LoVo (cell line): ENCODE measurements around the gene HERC2.
"Not testable (repeated sequence)": the region's sequence is repeated elsewhere in the genome, so short reads cannot be mapped to it uniquely, and the experiment has no call there.

ENCODE experiments used
- DNase-seq: peaks from one replicate; pipeline ENCODE4 v3.0.0-alpha.2; 2016; ENCODE audit warnings: low spot score

The HERC2 gene

DNA sequence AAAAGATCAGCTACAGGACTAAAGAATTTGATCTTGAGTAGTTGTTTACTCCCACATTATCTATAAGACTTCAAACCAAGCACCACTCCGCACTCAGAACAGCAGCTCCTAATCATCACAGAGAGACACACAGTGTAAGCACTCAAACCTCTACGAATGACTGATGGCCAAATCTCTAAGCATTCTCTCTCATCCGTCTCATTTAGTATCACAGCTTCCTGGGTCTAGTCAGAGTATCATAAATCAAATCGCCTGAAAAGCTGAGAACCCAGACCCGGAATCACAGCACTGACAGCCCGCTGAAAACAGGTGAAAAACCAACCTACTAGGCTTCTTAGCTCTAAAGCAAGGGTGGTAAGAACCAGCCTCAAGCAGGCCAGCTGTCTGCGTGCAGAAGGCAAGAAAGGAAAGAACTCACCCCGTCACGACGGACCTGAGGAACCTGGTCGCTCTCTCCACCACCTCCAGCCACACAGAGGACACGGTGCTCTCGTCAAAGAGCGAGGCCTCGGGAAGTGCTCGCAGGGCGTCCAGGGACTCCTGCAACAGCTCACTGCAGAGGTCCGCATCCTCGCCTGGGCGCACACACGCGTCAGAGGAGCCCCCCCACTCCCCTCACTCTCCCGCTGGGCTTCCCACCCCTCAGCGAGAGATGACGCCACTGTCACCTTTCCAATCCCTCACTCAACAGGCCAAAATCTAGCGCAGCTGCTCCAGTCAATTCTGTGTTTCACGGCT lies 47.9 kb downstream of the HERC2 start:
- no peak for DNase-seq

DNA sequence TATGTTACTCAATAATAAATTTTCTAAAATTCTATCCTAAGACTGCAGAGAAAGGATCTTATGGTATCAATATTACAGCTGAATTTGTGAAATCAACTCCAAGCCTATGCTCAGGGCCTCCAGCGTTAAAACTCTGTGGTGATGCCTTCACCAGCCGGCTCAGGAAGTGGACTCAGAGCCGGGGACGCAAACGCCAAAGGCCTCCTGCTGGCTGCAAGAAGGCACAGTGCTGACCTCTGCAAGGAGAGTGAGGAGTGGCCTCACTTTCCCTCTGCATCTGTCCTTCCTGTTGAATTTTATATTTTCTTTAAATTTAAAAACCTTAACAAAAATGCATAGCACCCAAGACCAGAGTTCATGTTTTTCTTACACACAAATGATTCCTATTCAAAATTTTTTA lies 48.5 kb downstream of the HERC2 start:
- no peak for DNase-seq

DNA sequence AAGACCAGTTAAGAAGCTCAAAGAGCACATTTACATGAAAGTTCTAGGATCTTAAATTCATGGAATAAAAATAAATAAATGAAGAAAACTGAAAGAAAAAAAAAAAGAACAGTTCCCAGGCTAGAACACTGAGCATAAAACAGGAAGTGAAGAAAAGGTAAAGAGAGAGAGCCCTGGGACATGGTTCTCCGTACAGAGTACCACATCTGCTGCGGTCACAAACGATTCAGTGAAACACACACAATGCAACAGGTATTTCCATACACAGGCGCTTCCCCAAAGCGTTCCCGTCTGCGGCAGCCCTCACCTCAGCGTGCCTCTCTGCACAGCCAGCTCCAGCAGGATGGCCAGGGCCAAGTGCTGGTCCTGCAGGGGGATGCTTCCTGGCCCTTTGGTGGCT lies 49.4 kb downstream of the HERC2 start:
- no peak for DNase-seq

DNA sequence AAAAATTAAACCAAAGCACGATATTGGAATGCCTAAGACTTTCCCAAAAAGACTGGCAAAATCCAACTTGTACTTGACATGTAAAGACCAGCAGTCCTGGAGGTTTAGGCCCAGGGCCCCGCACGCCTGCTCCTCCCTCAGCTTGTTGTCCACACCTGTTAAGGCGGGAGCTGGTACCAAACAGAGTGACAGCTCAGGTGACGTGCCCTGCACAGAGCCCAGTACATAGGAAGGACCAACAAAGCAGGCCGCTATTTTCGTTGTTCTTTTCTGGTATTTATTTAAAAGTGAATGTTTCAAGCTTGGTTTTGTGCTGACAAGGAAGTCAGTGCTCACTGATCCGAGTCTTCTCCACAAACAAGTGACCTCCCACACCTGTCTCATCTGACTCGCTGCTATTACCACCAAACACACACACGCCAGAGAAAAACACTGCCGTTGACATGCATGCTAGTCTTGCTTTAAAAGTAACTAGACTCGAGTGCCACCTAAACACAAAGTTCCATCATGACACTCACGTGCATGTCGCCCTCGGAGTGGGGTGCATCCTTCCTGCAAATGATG lies 50.2 kb downstream of the HERC2 start:
- DNase-seq = no peak

DNA sequence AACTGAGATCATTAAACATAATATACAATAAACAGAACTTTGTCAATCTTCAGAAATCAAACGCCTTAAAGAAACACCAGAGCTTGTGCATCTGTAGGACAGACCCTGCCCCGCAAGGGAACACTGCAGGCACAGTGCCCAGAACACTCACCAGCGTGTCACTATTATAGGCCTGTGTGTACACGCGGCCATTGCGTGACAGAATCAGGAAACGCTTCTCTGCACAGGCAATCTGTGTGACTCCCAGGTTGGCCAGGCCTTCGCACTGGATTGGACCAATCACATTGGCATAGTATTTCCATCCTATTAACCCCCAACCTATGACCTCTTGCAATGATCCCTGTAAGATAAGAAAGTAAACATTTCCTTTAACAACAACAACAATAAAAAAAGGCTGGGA lies 52.9 kb downstream of the HERC2 start:
- no peak for DNase-seq

DNA sequence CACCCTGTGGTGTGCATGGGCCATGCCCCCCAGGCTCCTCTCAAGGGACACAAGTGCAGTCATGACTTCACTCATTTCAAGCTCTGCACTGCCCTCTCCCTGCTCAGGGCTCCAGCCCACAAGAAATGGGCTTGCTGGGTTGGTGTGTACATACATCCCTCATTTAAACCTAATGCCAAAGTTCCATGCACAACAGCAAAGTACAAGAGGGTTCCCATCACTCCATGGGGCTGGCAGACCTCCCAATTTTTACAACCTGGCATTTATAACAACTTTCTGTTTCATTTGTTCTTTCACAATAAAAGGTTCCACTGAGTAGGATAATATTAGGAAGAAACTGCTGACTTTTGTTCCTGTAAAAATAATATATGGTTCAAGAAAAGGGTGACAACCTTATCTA lies 54.3 kb downstream of the HERC2 start:
- no peak for DNase-seq

DNA sequence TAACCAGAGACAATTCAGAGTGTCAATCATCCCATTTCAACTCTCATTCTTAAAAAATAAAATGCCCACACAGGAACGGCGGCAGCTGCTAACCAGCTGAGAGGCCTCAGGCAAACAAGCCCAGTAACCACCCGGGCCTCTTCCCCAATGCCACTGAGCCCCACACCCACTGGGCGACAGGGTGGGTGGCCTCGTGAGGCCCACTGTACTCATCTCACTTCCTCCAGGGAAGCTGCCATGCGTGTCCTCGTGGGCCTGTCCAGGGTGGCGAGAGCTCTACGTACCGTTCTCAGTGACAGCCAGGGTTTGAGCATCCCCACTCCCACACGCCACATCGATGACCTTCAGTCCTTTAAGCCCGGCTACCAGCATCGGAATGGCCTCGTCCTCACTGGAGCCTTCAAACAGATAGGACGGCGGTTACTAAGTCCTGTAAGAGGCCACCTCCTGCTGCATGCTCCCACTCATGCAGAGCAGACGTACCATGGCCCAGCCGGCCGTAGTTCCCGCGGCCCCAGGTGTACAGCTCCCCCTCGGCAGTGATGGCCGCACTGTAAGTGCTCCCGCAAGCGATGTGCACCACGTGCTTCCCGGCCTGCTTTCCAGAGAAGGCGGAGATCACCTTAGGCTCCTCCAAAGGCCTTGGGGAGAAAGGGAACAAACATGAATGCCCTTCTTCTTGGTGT lies 56.5 kb downstream of the HERC2 start:
- DNase-seq = no peak

DNA sequence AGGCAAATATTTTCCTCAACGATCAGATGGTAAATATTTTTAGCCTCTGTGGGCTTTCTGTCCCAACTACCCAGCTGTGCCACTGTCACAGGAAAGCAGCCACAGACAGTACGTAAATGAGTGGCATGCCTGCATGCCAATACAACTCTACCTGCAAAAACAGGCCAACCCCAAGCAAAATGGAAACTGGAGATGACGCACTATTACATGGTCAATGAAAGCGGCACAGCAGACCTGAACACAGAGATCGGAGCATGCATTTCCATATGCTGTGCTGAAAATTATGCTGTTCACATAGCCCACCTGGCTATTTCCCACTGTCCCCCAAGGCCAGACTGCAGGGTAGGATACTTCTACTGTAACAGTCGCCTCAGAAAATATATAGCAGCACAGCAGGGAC lies 57.8 kb downstream of the HERC2 start:
- no peak for DNase-seq

DNA sequence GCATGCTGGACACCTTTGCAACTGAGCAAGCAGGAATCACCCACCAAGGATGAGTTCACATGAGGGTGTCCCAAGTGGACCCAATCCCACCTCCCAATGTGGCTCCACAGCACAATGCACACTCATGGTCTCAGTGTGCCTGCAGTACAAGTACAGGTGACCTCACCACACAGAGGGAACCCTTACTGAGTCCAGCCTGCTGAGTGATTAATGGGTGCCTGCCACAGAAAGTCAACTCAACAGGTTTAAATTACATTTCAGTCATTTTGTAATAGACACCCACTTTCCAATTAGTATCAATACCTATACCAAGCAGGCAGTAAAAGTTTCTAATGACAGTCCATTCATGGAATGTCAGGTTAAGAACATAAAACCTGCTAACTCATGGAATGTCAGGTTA lies 59.5 kb downstream of the HERC2 start:
- no peak for DNase-seq

DNA sequence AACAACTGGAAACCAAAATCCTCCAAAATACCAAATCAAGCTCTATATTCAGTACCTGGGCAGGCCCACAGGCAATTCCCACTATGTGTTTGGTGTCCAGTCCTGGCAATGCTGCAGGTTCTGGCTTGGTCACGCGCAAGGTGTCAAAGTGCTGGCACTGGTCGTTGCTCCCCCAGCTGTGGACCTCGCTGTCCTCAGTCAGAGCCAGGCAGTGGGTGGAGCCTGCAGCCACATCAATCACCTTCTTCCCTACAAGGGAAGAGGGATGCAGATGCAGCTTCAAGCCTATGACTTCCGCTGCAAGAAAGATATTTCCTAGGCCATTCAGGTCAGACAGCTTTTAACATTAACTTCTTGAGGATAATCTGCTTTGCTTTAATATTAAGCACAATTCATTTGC lies 61.3 kb downstream of the HERC2 start:
- no peak for DNase-seq

DNA sequence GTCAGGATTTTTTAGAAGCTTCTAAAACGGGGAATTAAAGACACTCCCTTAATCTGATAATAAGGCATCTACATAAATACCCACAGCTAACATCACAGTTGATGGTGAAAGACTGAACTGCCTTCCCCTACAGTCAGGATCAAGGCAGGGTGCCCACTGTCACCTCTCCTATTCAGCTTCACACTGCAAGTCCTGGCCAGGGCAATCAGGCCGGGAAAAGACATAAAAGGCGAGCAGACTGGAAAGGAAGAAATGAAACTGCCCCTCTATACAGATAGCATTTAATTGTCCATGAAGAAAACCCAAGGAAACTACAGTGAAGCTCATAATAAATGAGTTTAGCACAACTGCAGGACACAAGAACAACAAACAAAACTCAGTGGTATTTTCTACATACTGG lies 61.7 kb downstream of the HERC2 start:
- no peak for DNase-seq

DNA sequence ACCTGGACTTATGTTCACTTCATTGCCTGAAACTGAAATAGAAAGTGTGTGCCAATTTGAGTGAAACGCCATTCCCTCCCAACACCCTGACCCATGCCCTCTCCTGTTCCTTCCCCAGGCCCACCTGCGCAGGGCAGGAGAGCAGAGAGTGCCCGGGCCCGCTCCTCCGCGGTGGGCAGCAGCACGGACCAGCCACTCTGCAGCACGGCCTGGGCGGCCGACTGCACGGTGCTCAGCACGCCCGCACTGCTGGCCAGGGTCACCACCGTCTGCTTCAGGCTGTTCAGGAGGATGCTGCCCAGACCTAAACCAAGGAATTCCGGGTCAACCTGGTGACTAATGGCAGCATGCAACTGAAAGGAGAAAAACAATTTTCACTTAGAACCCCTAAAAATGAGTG lies 66.0 kb downstream of the HERC2 start:
- no peak for DNase-seq

DNA sequence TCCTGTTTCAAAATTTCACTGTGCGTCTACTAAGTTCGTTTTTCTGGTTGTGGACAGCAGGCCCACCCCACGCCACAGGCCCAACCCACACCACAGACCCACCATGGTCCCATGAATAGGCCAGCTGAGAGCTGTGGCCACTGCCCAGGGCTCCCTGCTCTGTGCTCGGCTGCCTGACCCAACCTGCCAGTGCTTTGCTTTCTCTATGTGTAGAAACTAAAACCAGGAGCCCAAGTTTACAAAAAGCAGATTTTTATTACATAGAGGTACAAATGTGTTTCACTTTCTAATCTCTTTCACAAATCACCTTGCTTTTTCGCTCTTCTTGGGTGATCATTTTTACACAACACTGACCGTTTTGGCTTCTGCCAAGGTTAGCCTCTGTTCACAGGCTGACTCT lies 69.1 kb downstream of the HERC2 start:
- no peak for DNase-seq

DNA sequence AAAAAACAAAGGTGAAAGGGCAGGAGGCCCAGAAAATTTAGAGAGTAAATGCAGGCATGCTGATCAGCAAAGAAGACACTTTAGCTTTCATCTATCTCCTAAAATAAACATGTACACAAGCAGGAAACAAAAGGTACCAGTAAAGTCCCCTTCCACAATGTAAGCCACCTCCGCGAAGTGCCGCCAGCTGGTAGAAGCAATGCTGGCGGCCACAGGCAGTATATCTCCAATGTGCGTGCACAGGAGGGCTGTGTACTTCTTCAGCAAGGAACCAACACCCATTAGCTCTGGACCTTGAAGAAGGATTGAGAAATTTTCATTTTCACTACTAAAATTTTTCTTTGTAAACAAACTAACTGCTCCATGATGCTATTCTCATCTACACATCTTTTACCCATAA lies 75.4 kb downstream of the HERC2 start:
- no peak for DNase-seq

DNA sequence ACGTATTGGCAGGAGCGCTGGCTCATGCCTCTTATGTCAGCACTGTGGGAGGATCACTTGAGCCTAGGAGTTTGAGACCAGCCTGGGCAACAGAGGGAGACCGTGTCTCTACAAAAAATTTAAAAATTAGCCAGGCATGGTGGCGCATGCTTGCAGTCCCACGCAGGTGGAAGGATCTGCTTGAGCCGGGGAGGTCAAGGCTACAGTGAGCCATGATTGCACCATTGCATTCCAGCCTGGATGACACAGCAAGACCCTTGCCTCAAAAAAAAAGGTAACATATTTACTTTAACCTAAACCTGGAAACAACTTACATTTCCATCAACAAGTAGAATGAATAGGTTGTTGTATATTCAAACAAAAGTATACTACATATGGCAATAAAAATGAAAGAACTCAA lies 78.1 kb downstream of the HERC2 start:
- DNase-seq = no peak

DNA sequence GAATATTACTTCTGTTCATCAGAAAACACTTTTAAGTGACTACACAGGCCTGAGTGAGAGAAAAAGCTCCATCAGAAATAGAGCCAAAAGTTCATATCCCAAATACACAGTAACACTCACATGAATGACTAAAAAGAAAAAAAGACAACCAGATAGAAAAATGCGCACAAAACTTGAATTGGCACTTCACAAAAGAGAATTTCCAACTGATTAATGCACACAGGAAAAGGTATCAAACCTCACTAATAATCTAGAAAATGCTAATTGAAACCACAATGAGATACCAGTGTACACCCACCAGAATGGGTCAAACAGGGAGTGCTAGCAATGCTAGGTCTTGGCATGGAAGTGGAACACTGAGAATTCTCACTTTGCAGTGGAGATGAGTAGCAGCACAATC lies 78.6 kb downstream of the HERC2 start:
- no peak for DNase-seq

DNA sequence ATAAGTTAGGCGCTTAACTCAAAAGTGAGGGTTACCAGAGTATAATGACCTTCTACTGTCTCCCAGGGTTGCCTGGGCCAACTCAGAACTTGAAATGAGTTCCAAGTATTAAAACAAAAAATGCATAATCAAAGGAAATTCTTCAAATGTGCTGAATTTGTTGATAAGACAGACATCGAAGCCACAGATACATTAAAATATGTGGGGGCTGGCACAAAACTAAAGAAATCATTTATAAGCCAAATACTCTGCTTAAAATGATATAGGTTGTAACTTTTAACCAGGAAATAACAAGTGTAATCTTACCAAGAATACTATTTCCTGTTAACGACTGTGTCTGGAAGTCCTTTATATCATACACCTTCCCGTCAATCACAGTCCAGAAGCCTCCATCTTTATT lies 83.7 kb downstream of the HERC2 start:
- DNase-seq = not testable (repeated sequence)

DNA sequence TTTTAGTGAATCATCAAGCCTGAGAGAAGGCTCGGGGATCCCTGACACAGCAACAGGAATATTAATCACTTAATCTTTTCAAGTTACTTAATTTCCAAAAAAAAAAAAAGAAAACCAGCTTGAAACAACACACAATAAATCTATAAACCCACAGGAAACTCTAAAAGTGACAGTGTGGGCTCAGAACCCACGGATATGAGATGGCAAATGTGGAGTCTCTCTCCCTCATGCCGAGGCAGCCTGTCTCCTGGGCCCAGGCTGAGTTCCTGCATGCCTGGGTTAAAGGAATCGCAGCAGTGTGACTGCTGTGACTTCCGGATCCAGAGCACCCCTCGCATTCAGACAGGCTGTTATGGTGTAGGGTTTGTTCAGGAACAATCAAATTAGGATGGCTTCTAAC lies 90.2 kb downstream of the HERC2 start:
- DNase-seq = not testable (repeated sequence)

DNA sequence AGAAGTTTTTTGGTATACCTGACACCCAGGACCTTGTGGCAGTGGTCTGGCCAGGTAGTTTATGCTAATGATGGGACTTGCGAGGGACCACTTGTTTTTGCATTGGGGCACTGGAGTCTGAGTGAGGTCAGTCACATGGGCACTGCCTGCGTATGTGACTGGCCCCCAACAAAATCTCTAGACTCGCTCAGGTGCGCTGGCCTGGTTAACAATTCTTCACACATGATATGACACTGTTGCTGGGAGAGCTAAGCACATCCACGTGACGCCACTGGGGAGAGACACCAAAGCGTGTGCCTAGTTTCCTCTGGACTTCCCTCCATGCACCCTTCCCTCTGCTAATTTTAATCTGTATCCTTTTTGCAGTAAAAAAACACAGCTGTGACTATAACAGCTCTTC lies 90.6 kb downstream of the HERC2 start:
- not testable (repeated sequence) for DNase-seq

DNA sequence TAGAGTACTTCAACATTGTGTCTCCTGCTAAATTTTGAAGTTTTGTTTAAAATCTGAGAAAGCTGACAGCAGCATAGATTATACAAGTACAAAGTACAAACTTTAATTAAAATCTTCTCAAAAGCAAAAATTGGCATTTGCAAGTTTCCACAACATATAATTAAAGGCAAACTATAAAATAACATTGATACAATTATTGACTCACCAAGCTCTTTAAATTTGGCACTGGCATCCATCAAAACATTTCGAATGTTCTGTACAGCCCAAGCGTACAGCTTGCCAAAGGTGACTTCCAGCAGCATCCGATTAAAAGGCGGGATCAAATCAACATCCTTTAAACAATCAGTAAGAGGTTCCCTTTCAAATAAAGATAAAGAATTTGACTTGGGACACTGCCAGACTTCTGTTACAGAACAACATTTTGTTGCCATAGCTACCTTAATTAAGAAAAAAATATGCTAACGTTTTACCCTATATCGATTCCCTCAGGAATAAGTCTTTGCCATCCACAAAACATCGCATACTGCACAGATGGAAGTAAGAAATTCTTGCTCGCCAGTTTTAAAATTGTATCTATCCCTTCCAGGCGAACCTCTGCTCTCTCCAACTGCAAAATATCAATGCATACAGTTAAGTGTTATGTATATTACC lies 92.9 kb downstream of the HERC2 start:
- DNase-seq = not testable (repeated sequence)

DNA sequence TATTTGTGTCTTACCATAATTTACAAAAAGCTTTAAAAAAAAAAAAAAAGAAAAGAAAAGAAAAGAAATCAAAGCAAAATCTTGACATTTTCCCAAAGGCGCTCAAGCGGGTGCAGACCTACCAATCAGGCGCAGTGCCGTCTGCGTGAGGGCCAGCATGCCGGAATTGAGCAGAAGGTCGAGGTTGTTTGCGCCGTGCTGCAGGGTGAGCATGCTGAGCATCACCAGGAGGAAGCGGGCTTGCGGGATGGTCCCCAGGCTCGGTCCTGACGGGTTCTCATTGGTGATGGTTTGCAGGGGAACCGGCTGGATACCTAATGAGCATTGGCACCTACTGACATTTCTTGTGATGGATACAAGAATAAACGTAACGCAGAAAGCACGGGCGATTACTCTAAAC lies 93.9 kb downstream of the HERC2 start:
- no peak for DNase-seq

DNA sequence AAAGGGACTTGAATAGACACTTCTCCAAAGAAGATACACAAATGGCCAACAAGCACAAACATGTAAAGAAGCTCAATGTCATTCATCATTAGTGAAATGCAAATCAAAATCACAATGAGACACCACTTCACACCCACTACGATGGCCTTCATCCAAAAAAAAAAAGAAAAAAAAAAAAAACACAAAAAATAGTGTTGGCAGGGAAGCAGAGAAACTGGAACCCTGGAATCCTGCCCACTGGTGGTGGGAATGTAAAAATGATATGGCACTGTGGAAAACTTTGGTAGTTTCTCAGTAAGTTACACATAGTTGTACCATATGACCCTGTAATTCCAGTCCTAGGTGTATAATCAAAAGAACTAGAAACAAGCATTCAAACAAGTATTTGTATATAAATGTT lies 94.7 kb downstream of the HERC2 start:
- not testable (repeated sequence) for DNase-seq

DNA sequence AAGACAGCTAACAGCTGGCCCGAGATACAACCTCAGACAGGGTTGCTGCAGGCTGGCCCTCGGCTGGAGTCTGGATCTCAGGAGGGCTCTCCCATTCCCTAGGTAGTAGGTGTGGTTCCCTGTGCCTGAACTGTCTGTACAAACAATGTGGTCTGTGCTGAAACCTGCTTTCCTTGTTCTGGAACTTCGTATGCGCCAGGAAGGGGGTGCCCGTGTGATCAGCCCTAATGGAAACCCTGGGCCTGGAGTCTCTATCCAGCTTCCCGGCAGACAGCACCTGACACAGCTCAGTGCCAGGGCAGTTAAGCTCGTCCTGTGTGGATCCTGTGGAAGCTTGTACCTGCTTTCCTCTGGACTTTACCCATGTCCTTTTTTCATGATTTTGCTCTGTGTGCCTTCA lies 99.4 kb downstream of the HERC2 start:
- not testable (repeated sequence) for DNase-seq
